Fibroblast of lung (primary cell): ENCODE data around the gene TTC33.

ENCODE experiments used
- EZH2 ChIP-seq: IDR thresholded peaks from 2 replicates; pipeline ENCODE4 v1.5.1; 2012; ENCODE audit warnings: low read length, control low read depth, mild to moderate bottlenecking; ENCODE audit errors: missing control alignments
- TF ChIP-seq, protein P1 (sequence below), 2 donors: IDR thresholded peaks in 1 of 2; conservative IDR thresholded peaks in 1 of 2; 1 replicate in 1 of 2; 2 replicates in 1 of 2; pipeline ENCODE4 v1.5.1; 2011 to 2012; ENCODE audit warnings: low read length in 2 of 2, control low read depth in 1 of 2, inconsistent platforms in 1 of 2, low read depth in 1 of 2, mild to moderate bottlenecking in 1 of 2

DNA sequence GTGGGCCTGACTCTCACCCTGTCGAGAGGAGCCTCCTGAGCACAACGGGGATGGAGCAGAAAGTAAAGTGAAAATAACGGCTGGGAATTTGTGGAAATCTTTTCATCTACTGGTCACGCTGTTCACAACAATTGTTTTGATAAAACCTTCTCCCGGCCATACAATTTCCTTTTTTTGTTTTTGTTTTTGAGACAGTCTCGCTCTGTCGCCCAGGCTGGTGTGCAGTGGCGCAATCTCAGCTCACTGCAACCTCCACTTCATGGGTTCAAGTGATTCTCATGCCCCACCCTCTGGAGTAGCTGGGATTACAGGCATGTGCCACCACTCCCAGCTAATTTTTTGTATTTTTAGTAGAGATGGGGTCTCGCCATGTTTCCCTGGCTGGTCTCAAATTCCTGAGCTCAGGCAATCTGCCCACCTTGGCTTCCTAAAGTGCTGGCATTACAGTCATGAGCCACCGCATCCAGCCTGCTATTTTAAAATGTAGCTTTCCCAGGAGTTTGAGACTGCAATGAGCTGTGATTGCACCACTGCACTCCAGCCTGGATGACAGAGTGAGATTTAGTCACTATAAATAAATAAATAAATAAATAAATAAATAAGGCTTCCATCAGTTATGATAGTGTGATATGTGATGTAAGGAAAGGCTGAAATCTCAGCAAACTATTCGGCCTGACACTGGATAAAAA, 149.5 kb downstream of the TTC33 start:
- TF ChIP-seq EZH2, result no peak
- TF ChIP-seq, protein P1, sequence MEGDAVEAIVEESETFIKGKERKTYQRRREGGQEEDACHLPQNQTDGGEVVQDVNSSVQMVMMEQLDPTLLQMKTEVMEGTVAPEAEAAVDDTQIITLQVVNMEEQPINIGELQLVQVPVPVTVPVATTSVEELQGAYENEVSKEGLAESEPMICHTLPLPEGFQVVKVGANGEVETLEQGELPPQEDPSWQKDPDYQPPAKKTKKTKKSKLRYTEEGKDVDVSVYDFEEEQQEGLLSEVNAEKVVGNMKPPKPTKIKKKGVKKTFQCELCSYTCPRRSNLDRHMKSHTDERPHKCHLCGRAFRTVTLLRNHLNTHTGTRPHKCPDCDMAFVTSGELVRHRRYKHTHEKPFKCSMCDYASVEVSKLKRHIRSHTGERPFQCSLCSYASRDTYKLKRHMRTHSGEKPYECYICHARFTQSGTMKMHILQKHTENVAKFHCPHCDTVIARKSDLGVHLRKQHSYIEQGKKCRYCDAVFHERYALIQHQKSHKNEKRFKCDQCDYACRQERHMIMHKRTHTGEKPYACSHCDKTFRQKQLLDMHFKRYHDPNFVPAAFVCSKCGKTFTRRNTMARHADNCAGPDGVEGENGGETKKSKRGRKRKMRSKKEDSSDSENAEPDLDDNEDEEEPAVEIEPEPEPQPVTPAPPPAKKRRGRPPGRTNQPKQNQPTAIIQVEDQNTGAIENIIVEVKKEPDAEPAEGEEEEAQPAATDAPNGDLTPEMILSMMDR (conservative IDR thresholded peaks at IDR 0.05 in 1 of 2, IDR thresholded peaks at IDR 0.05 in 1 of 2; ENCODE audit: low read depth in 1 of 2, low read length in 2 of 2), result no peak
